GM19240 (cell line): ENCODE data around the gene ITGB2.

Source experiments
- DNase-seq: peaks from one replicate; pipeline ENCODE4 v3.0.0; 2011; ENCODE audit warnings: low spot score; ENCODE audit not compliant: insufficient read length

ITGB2 gene

GRCh38 chr21:44897326-44898010, 23.2 kb downstream of the ITGB2 start:
- no peak for DNase-seq

- DNase-seq: no peak
Measured at GRCh38 chr21:44896561-44897286, 24.0 kb downstream of the ITGB2 start.

GRCh38 chr21:44895859-44896258, 24.8 kb downstream of the ITGB2 start:
- no peak for DNase-seq

- DNase-seq: no peak
Measured at GRCh38 chr21:44894687-44895302, 25.9 kb downstream of the ITGB2 start.

GRCh38 chr21:44893948-44894656, 26.6 kb downstream of the ITGB2 start:
- DNase-seq: no peak

GRCh38 chr21:44893278-44893556, 27.5 kb downstream of the ITGB2 start:
- DNase-seq: no peak

- DNase-seq: peak; percentile 85
Measured at GRCh38 chr21:44892536-44893277, 28.0 kb downstream of the ITGB2 start.

- DNase-seq: no peak
Measured at GRCh38 chr21:44892095-44892494, 28.6 kb downstream of the ITGB2 start.

GRCh38 chr21:44891631-44892031, 29.1 kb downstream of the ITGB2 start:
- DNase-seq: no peak

GRCh38 chr21:44890961-44891541, 29.6 kb downstream of the ITGB2 start:
- no peak for DNase-seq

GRCh38 chr21:44890338-44890931, 30.3 kb downstream of the ITGB2 start:
- no peak for DNase-seq

GRCh38 chr21:44889625-44890337, 30.9 kb downstream of the ITGB2 start:
- no peak for DNase-seq

- DNase-seq: no peak
Measured at GRCh38 chr21:44888581-44889550, 31.8 kb downstream of the ITGB2 start.

GRCh38 chr21:44887807-44888580, 32.7 kb downstream of the ITGB2 start:
- DNase-seq: no peak

GRCh38 chr21:44887126-44887806, 33.4 kb downstream of the ITGB2 start:
- no peak for DNase-seq

GRCh38 chr21:44886113-44887075, 34.3 kb downstream of the ITGB2 start:
- DNase-seq: no peak
